ENCODE results near the gene TRPM3. TPM values are rescaled to one million over a fixed set of nuclear protein-coding genes. Genes with fewer than 3 reads are reported as not detected.

TRPM3 gene
- total and polyA plus RNA-seq, 10 donors: 0.02 to 6.7 (median 1.6) TPM

GRCh38 chr9:70917277-70917676, 204.1 kb downstream of the TRPM3 start:
- Histone ChIP-seq H3K36me3 (no peaks in the 10 kb centered on the region), H3K4me3 (no peak overlapping the region), H3K27me3 (replicated peaks in 1 of 7) (no peaks in the 10 kb centered on the region), H3K9me3 (no peaks in the 10 kb centered on the region), H3K4me1 (no peaks in the 10 kb centered on the region), H3K27ac (no peak overlapping the region)
- DNase-seq: no peak
- intact Hi-C loops (cut with DNase I; ENCODE audit: low total_unique reads): no loop called here
- 91 to 97% (median 95%) methylated on average over 7 of the region's 7 CpGs for WGBS, 5 donors
- TF ChIP-seq POLR2A (IDR thresholded peaks at IDR 0.05) (no peak), CTCF (IDR thresholded peaks at IDR 0.05 in 8 of 11, conservative IDR thresholded peaks at IDR 0.05 in 3 of 11) (no peak), POLR2AphosphoS5 (IDR thresholded peaks at IDR 0.05) (no peak)

GRCh38 chr9:70911791-70912190, 209.6 kb downstream of the TRPM3 start:
- H3K9me3 ChIP-seq: no peaks in the 10 kb centered on the region
- no peaks in the 10 kb centered on the region for H3K36me3 ChIP-seq
- no peak for TF ChIP-seq POLR2A (IDR thresholded peaks at IDR 0.05)
- no peak for TF ChIP-seq CTCF (IDR thresholded peaks at IDR 0.05 in 8 of 11, conservative IDR thresholded peaks at IDR 0.05 in 3 of 11)
- no peak for TF ChIP-seq POLR2AphosphoS5 (IDR thresholded peaks at IDR 0.05)
- no peaks in the 10 kb centered on the region for H3K4me1 ChIP-seq
- no peak overlapping the region for H3K27ac ChIP-seq
- H3K27me3 ChIP-seq (replicated peaks in 1 of 7): no peaks in the 10 kb centered on the region
- WGBS, 5 donors: 64 to 84% (median 80%) methylated on average over 1 of the region's 1 CpG
- no peak overlapping the region for H3K4me3 ChIP-seq
- intact Hi-C loops (cut with DNase I; ENCODE audit: low total_unique reads): no loop called here
- no peak for DNase-seq

- Histone ChIP-seq H3K4me3 (no peak overlapping the region), H3K36me3 (no peaks in the 10 kb centered on the region), H3K9me3 (no peaks in the 10 kb centered on the region), H3K4me1 (no peaks in the 10 kb centered on the region), H3K27me3 (replicated peaks in 1 of 7) (no peaks in the 10 kb centered on the region), H3K27ac (no peak overlapping the region)
- intact Hi-C loops (cut with DNase I; ENCODE audit: low total_unique reads): no loop called here
- DNase-seq: no peak
- TF ChIP-seq POLR2A (IDR thresholded peaks at IDR 0.05): no peak
- TF ChIP-seq POLR2AphosphoS5 (IDR thresholded peaks at IDR 0.05): no peak
- TF ChIP-seq CTCF (IDR thresholded peaks at IDR 0.05 in 8 of 11, conservative IDR thresholded peaks at IDR 0.05 in 3 of 11): no peak
- WGBS, 5 donors: 79 to 87% (median 80%) methylated on average over 2 of the region's 2 CpGs
Observed at GRCh38 chr9:70910598-70910997, 210.8 kb downstream of the TRPM3 start.

- no peaks in the 10 kb centered on the region for H3K9me3 ChIP-seq
- no peak overlapping the region for H3K4me3 ChIP-seq
- no peaks in the 10 kb centered on the region for H3K4me1 ChIP-seq
- WGBS, 5 donors: 62 to 76% (median 75%) methylated on average over 6 of the region's 6 CpGs
- no peak overlapping the region for H3K27ac ChIP-seq
- DNase-seq: no peak
- H3K27me3 ChIP-seq (replicated peaks in 1 of 7): no peaks in the 10 kb centered on the region
- TF ChIP-seq POLR2A (IDR thresholded peaks at IDR 0.05) (no peak), CTCF (IDR thresholded peaks at IDR 0.05 in 8 of 11, conservative IDR thresholded peaks at IDR 0.05 in 3 of 11) (no peak), POLR2AphosphoS5 (IDR thresholded peaks at IDR 0.05) (no peak)
- intact Hi-C loops (cut with DNase I; ENCODE audit: low total_unique reads): no loop called here
- no peaks in the 10 kb centered on the region for H3K36me3 ChIP-seq
Observed at GRCh38 chr9:70902692-70903131, 218.7 kb downstream of the TRPM3 start.

All from spleen (tissue), 11 donors.